GM12872 (cell line): Measurements from ENCODE around the gene NRG3.

Source experiments
- TF ChIP-seq, protein P1 (sequence below): IDR thresholded peaks from 3 replicates; pipeline ENCODE4 v1.5.1; 2011; ENCODE audit warnings: low read depth, mild to moderate bottlenecking, low read length, moderate library complexity; ENCODE audit not compliant: insufficient read depth

The NRG3 gene

DNA sequence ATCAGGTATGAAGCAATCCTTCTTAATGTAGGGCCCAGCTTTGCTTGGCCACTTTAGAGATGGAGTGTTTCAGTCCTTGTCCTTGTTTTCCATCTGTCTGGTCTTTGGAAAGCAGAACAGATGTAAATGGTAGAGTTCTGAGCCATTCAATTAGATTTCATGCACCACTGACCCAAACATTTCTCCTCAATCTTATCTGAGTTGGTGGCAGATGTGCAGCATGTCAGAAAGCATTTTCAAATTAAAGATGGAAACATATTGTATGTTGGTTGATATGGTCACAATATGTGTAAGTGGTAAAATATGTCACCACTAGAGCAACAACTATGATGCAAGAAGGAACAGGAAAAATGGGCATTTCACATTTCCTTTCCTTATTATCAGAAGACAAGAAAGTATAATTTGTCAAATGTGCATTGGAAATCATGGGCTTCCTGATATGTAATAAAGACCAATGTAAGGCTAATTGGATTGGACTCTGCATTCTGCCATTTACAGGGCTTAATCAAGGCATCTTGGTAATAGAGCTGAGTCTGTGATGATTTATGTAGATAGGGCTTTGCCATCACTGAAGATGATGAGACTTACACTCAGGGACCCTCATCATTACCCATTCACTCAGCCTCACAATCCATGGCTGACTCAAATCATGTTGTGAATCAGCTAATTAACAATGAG lies 750.7 kb downstream of the NRG3 start:
- TF ChIP-seq, protein P1, sequence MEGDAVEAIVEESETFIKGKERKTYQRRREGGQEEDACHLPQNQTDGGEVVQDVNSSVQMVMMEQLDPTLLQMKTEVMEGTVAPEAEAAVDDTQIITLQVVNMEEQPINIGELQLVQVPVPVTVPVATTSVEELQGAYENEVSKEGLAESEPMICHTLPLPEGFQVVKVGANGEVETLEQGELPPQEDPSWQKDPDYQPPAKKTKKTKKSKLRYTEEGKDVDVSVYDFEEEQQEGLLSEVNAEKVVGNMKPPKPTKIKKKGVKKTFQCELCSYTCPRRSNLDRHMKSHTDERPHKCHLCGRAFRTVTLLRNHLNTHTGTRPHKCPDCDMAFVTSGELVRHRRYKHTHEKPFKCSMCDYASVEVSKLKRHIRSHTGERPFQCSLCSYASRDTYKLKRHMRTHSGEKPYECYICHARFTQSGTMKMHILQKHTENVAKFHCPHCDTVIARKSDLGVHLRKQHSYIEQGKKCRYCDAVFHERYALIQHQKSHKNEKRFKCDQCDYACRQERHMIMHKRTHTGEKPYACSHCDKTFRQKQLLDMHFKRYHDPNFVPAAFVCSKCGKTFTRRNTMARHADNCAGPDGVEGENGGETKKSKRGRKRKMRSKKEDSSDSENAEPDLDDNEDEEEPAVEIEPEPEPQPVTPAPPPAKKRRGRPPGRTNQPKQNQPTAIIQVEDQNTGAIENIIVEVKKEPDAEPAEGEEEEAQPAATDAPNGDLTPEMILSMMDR: no peak

DNA sequence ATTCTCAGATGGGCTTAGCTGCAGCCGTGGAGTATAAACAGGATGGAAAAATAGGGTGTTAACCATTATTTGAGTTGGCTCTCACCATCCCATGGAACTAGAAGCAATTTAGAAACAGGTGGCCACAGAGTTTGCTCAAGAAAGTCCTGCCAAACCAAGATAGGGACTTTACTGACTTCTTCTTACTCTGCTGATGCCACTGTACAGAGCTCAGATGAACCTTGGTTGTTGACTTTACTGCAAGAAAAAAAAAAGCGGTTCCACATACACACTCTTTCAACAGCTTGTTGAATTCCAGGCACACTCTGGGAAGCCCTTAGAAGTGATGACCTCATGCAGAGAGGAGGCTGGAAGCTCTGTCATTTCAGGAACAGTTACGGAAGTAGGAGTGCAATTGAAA lies 753.4 kb downstream of the NRG3 start:
- TF ChIP-seq, protein P1: no peak

DNA sequence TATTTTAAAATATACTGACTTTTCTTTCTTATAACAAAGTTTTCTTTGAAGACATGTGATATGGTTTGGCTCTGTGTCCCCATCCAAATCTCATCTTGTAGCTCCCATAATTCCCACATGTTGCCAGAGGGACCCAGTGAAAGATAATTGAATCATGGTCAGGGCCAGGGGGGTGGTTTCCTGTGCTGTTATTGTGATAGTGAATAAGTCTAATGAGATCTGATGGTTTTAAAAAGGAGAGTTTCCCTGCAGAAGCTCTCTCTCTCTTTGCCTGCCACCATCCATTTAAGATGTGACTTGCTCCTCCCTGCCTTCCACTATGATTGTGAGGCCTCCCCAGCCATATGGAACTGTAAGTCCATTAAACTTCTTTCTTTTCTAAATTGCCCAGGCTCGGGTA lies 768.1 kb downstream of the NRG3 start:
- TF ChIP-seq, protein P1: no peak

DNA sequence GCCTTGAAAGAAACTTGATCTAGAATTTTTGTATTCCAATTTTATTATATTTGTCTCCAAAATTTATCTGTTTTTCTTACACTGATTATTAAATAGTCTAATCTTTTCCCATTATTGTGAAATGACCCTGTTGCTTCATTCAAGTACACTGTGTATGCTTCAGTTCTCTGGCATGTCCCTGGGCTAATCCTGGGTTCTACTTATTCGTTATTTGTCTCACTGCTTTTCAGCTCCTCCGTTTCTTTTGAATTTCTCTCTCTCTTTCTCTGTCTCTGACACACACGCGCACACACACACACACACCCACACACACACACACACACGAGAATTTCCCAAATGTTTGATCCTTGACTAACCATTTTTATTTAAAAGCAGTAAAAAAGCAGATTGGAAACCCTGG lies 768.6 kb downstream of the NRG3 start:
- TF ChIP-seq, protein P1: no peak

DNA sequence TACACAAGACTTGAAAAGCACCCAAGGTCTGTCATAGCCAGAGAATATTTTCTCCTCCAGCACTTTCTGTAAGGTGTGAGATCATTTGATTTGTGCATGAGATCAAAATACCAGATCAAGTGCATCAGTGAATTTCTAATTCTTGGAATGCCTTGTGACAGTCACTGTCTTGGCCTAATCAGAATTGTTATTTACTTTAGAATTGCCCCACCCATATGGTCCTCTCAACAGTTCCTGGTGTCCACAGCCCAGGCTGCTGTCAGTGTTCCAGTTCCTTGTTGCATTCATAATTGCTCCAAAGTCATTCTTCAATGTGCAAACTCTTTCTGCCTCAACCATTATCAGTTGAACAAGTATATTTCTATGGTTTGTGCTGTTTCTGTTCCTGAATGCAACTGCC lies 770.2 kb downstream of the NRG3 start:
- TF ChIP-seq, protein P1: no peak

DNA sequence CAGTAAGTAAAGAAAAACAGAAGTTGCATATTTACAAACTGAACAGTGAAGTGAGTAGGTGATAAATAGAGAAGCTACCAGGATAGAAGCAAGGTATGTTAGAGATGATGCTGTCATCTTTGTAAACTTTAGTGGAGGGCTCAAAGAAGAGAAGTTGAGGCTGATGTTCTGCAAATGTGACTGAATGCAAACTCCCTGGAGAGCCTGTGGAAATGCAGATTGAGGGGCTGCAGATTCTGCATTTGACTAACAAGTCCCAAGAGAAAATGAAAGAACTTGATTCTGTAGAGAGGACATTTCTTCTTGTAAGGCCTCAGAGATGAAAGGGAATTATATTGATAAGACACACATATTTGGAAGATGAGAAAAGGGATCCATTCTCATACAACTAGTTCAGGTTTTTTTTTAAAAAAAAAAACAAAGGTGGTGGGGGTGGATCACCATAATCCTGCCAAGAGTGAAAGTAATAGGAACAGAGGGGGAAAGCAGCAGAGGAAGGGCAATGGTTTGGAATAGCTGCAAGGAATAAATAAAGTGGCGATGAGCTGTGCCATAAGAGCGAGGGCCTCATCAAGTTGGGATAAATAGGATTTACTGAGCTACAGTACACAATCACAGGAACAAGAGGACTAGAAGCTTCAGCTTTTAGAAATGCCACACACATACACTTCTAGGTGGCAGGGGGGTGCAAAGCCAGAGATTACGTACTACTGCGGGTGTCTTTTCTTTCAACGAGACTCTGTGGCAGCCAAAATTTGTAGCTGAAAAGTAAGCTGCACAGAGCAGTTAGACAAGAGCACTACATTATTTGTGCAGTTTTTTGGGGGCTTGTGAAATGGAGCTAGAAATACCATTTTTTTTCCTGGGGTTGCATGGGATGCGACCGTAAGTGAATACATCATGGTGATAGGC lies 778.5 kb downstream of the NRG3 start:
- TF ChIP-seq, protein P1: no peak

DNA sequence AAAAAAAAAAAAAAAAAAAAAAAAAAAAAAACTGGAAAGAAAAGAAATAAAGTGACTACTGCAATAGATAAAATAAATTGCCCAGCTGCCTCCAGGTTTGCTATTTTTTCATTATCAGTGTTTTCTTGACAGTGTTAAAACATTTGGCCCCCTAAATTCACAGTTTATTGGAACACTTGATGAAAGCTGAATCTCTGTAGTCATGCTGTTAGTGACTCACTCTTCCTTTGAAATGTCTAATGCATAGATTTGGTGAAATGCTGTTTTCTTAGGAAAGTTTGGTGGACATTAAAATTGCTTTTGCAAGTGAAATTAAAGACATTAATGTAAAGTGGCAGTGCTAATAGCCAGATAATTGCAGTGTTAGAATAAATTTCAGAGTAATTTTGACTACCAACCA lies 785.2 kb downstream of the NRG3 start:
- TF ChIP-seq, protein P1: no peak
